Transverse colon (tissue), 4 donors: ENCODE measurements around the gene KICS2. TPM values are rescaled to one million over a fixed set of nuclear protein-coding genes. Genes with fewer than 3 reads are reported as not detected.
"Not testable (repeated sequence)": the region's sequence is repeated elsewhere in the genome, so short reads cannot be mapped to it uniquely, and the experiment has no call there.

Source experiments
- DNase-seq: peaks from one replicate; pipeline ENCODE4 v3.0.0-alpha.2; 2019
- H3K27ac ChIP-seq, 4 donors: fragments of 200-600 bp; sonication (generic); 2 replicates each; pipeline ENCODE4 v1.5.1; 2016 to 2018; ENCODE audit warnings: inconsistent platforms in 4 of 4
- H3K27me3 ChIP-seq: fragments of 200-600 bp; sonication (generic); 2 replicates; pipeline ENCODE4 v1.5.1; 2017; ENCODE audit warnings: inconsistent platforms
- H3K36me3 ChIP-seq, 4 donors: fragments of 200-600 bp; sonication (generic); 2 replicates each; pipeline ENCODE4 v1.5.1; 2017 to 2019; ENCODE audit warnings: inconsistent platforms in 4 of 4
- H3K4me1 ChIP-seq, 4 donors: fragments of 200-600 bp; sonication (generic); 2 replicates each; pipeline ENCODE4 v1.5.1; 2017 to 2020; ENCODE audit warnings: inconsistent platforms in 4 of 4
- H3K4me3 ChIP-seq, 4 donors: fragments of 200-600 bp; sonication (generic); 1 replicate in 1 of 4; 2 replicates in 3 of 4; pipeline versions ENCODE4 v1.5.1 to v1.6.1; 2017 to 2019; ENCODE audit warnings: inconsistent platforms in 4 of 4
- H3K9me3 ChIP-seq, 2 donors: fragments of 200-600 bp; sonication (generic); 2 replicates each; pipeline ENCODE4 v1.5.1; 2017 to 2019; ENCODE audit warnings: inconsistent platforms in 2 of 2
- EP300 ChIP-seq: sonication (generic); formaldehyde crosslinking; IDR thresholded peaks from one replicate; pipeline ENCODE4 v1.6.1; 2017; ENCODE audit warnings: antibody characterized with exemption, low read depth
- POLR2A ChIP-seq: fragments of 450-650 bp; IDR thresholded peaks from one replicate; pipeline ENCODE4 v1.6.1; 2016; ENCODE audit warnings: antibody characterized with exemption, mild to moderate bottlenecking, moderate library complexity
- POLR2AphosphoS5 ChIP-seq, 3 donors: sonication (generic); formaldehyde crosslinking; IDR thresholded peaks; one replicate each; pipeline ENCODE4 v1.6.1; 2016; ENCODE audit warnings: antibody characterized with exemption in 3 of 3
- WGBS, 2 donors: methylation state at CpG; one replicate each; pipeline ENCODE4 v1.1.5; 2018; ENCODE audit warnings: low coverage in 1 of 2; 5-methylcytosine and 5-hydroxymethylcytosine counted together
- in situ Hi-C, 4 donors: fragments of 200-750 bp; cut with MboI; loops; one replicate each; pipeline versions ENCODE4 v1.15.0 to v1.15.1; 2017; ENCODE audit warnings: low sequenced_read_pairs in 3 of 4, low pct_ligation_motif_present in 1 of 4, low pct_unique_long_range_greater_than_20kb in 1 of 4
- intact Hi-C: fragments of 100-400 bp; cut with DNase I; formaldehyde crosslinking; loops from one replicate; pipeline ENCODE4 v1.15.1; 2023; ENCODE audit warnings: low total_unique reads
- total RNA-seq, 4 donors: library from RNA; depleted of rRNA; stranded (reverse); fragments of >200 nt; gene quantifications; one replicate each; pipeline ENCODE4 v1.1.0, GENCODE V29; 2016
- TF ChIP-seq, protein P1 (sequence below), 5 experiments: fragments of 200-600 bp in 3 of 5; fragments of 450-650 bp in 2 of 5; sonication (generic) in 3 of 5; IDR thresholded peaks; 1 replicate in 2 of 5; 2 replicates in 3 of 5; pipeline ENCODE4 v1.5.1; 2016 to 2017; ENCODE audit warnings: antibody characterized with exemption in 5 of 5, inconsistent platforms in 3 of 5, mild to moderate bottlenecking in 2 of 5, moderate library complexity in 1 of 5

KICS2 gene
- total RNA-seq, 4 donors from 2014 or later = 2.8 to 10.2 (median 4.7) TPM

DNA sequence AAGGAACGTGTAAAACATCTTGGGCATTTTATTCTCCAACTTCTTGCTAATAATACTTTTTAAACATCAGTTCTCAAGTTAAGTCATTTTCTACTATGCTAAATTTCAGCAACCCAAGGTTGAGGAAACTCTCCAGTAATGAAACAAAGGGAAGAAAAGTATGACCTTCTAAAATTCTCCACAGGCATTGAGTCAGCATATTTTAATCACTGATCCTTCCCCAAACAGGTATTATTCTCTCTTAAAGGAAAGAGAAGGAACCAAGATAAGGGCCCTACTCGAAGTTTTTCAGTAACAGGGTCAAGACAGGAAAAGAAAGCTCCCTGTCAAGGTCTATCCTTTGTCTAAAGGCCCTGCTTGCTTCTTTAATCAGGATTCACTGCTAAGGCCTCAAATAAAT, 3.0 kb downstream of the KICS2 start:
- in situ Hi-C loops (no loop called here), intact Hi-C loops (no loop called here)
- Histone ChIP-seq H3K4me1 (peaks cover 4 to 9% (median 7%) of the 10 kb centered on the region in 4 donors), H3K36me3 (no peaks in the 10 kb centered on the region), H3K27ac (no peak overlapping the region), H3K9me3 (no peaks in the 10 kb centered on the region), H3K27me3 (no peaks in the 10 kb centered on the region), H3K4me3 (no peak overlapping the region)
- 53 to 55% methylated on average over 2 of the region's 2 CpGs for WGBS, 2 donors
- no peak for DNase-seq
- TF ChIP-seq POLR2A (no peak), POLR2AphosphoS5 (IDR thresholded peaks at IDR 0.05) (no peak), EP300 (no peak)
- TF ChIP-seq, protein P1, sequence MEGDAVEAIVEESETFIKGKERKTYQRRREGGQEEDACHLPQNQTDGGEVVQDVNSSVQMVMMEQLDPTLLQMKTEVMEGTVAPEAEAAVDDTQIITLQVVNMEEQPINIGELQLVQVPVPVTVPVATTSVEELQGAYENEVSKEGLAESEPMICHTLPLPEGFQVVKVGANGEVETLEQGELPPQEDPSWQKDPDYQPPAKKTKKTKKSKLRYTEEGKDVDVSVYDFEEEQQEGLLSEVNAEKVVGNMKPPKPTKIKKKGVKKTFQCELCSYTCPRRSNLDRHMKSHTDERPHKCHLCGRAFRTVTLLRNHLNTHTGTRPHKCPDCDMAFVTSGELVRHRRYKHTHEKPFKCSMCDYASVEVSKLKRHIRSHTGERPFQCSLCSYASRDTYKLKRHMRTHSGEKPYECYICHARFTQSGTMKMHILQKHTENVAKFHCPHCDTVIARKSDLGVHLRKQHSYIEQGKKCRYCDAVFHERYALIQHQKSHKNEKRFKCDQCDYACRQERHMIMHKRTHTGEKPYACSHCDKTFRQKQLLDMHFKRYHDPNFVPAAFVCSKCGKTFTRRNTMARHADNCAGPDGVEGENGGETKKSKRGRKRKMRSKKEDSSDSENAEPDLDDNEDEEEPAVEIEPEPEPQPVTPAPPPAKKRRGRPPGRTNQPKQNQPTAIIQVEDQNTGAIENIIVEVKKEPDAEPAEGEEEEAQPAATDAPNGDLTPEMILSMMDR (IDR thresholded peaks at IDR 0.05) = no peak

DNA sequence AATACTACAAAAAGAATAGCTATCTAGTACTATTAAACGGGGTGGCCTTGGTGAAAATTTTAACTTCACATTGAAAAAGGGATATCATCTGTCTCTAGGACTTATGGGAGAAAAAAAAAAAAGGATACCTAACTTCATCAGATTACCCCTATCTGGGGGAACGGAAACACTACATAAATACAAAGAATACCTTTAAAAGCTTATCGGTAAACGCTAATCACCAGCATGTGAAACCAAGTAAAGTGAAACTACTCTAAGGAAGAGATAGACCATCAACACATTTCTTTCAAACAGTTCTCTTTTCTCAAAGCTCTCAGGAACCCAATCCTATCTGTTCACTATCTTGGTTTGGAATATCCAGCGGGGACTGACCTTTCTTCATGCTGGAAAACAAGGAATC, 3.5 kb downstream of the KICS2 start:
- H3K27ac ChIP-seq = no peak overlapping the region
- H3K9me3 ChIP-seq = no peaks in the 10 kb centered on the region
- in situ Hi-C loops (no loop called here), intact Hi-C loops (no loop called here)
- 66 to 80% methylated on average over 5 of the region's 5 CpGs for WGBS, 2 donors
- no peak overlapping the region for H3K4me3 ChIP-seq
- H3K27me3 ChIP-seq = no peaks in the 10 kb centered on the region
- peaks cover 4 to 9% (median 7%) of the 10 kb centered on the region in 4 donors for H3K4me1 ChIP-seq
- DNase-seq = no peak
- no peaks in the 10 kb centered on the region for H3K36me3 ChIP-seq
- TF ChIP-seq POLR2AphosphoS5 (IDR thresholded peaks at IDR 0.05) (no peak), EP300 (no peak), POLR2A (no peak)
- TF ChIP-seq, protein P1 (IDR thresholded peaks at IDR 0.05) = no peak

DNA sequence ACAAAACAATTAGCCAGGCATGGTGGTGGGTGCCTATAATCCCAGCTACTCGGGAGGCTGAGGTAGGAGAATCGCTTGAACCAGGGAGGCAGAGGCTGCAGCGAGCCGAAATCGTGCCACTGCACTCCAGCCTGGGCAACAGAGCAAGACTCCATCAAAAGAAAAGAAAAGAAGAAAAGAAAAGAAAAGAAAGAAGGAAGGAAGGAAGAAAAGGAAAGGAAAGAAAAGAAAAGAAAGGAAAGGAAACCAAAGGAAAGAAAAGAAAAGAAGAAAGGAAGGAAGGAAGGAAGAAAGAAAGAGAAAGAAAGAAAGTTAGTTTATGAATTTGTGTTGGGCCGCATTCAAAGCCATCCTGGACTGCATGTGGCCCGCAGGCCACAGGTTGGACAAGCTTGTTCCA, 4.5 kb downstream of the KICS2 start:
- H3K4me3 ChIP-seq, H3K9me3 ChIP-seq, H3K27me3 ChIP-seq, intact Hi-C loops, H3K27ac ChIP-seq, in situ Hi-C loops, H3K36me3 ChIP-seq, H3K4me1 ChIP-seq, DNase-seq: not testable (repeated sequence)
- 91 to 97% methylated on average over 7 of the region's 7 CpGs for WGBS, 2 donors

DNA sequence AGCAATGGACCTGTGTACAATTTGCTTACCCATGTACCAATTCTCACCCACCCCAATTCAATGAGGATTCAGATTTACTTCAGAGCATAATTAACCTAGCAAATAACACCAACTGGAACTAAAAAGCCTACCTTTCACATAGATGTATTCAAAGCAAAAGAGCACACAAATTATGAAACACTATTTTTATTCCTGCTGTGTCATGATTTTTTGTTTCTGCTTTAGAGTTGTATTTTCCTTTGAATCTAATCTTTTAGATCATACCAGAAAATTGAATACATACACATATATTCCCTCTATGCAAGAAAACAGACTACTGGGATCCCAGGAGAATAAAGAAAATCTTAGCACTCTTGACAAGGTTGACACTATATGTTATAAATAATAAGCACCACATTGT, 5.9 kb downstream of the KICS2 start:
- TF ChIP-seq EP300 = no peak
- no peak for TF ChIP-seq POLR2AphosphoS5 (IDR thresholded peaks at IDR 0.05)
- TF ChIP-seq, protein P1 (IDR thresholded peaks at IDR 0.05) = no peak
- TF ChIP-seq POLR2A = no peak
- in situ Hi-C loops = no loop called here
- H3K4me3 ChIP-seq = no peak overlapping the region
- H3K27me3 ChIP-seq = no peaks in the 10 kb centered on the region
- DNase-seq = no peak
- no peak overlapping the region for H3K27ac ChIP-seq
- peaks cover 1 to 5% (median 4%) of the 10 kb centered on the region in 4 donors for H3K4me1 ChIP-seq
- no peaks in the 10 kb centered on the region for H3K36me3 ChIP-seq
- intact Hi-C loops = no loop called here
- H3K9me3 ChIP-seq = no peaks in the 10 kb centered on the region

DNA sequence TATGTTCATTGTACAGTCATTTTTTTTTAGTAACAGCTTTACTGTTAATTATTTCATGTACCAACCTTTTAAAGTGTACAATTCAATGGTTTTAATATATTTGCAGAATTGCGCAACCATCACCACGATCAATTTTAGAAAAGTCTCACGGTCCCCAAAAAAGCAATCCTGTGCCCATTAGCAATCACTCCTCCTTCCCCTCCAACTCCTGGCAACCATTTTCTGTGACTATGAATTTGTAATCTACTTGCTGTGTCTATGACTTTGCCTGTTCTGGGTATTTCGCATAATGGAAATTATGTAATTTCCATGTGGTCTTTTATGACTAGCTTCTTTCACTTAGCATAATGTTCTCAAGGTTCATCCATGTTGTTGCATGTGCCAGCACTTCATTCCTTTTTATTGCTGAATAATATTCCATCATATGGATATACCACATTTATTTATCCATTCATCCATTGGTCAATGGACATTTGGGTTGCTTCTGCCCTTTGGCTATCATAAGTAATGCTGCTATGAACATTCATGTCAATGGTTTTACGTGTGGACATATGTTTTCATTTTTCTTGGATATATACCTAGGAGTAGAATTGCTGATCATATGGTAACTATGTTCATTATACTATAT, 9.9 kb downstream of the KICS2 start:
- WGBS, 2 donors = 72 to 74% methylated on average over 5 of the region's 5 CpGs
- in situ Hi-C loops (no loop called here), intact Hi-C loops (no loop called here)
- H3K4me3 ChIP-seq = no peak overlapping the region
- TF ChIP-seq EP300 (no peak), POLR2AphosphoS5 (IDR thresholded peaks at IDR 0.05) (no peak), POLR2A (no peak)
- TF ChIP-seq, protein P1 (IDR thresholded peaks at IDR 0.05) = no peak
- H3K27ac ChIP-seq = no peak overlapping the region
- H3K27me3 ChIP-seq = no peaks in the 10 kb centered on the region
- no peaks in the 10 kb centered on the region for H3K36me3 ChIP-seq
- no peak for DNase-seq
- no peaks in the 10 kb centered on the region for H3K4me1 ChIP-seq
- H3K9me3 ChIP-seq = no peaks in the 10 kb centered on the region
